GM12878 (cell line): ENCODE results near the gene NFIL3. TPM values are rescaled to one million over a fixed set of nuclear protein-coding genes. Genes with fewer than 3 reads are reported as not detected.
A peak's percentile ranks its signal among the peaks of the same experiment; 100 is the strongest.

Experiments
- BCL3 ChIP-seq: IDR thresholded peaks from 2 replicates; pipeline ENCODE4 v1.6.1; 2011; ENCODE audit warnings: borderline replicate concordance, low read depth, mild to moderate bottlenecking, moderate library complexity, low read length; ENCODE audit not compliant: insufficient read depth, poor library complexity, severe bottlenecking
- ETV6 ChIP-seq, 2 experiments: fragments of 450-650 bp in 1 of 2; IDR thresholded peaks in 1 of 2; conservative IDR thresholded peaks in 1 of 2; 2 replicates each; pipeline ENCODE4 v1.6.1; 2014; ENCODE audit warnings: antibody characterized with exemption in 1 of 2, borderline replicate concordance in 1 of 2, low read depth in 1 of 2, mild to moderate bottlenecking in 1 of 2, moderate library complexity in 1 of 2
- WRNIP1 ChIP-seq: IDR thresholded peaks from 2 replicates; pipeline ENCODE4 v1.6.1; 2011; ENCODE audit warnings: low read depth, low read length, improper control_type of control experiment, borderline replicate concordance
- ZNF207 ChIP-seq: fragments of 450-650 bp; IDR thresholded peaks from 2 replicates; pipeline ENCODE4 v1.6.1; 2014; ENCODE audit warnings: antibody characterized with exemption, mild to moderate bottlenecking, borderline replicate concordance
- polyA plus RNA-seq, 11 experiments: library from polyadenylated mRNA; depleted of rRNA in 4 of 11; unstranded in 6 of 11; stranded (reverse) in 5 of 11; fragments of >200 nt; fragmentation: Nextera tagmentation in 4 of 11; fragmentation: Illumina TruSeq in 1 of 11; extraction: Ambion mirVana in 4 of 11; extraction: Trizol in 1 of 11; gene quantifications; 1 replicate in 1 of 11; 2 replicates in 10 of 11; pipeline versions ENCODE4 v1.2.1 to v1.2.3, GENCODE V29; 2011 to 2016; ENCODE audit warnings: inconsistent platforms in 2 of 11, missing spikeins in 2 of 11, low read depth in 1 of 11
- total RNA-seq, 4 experiments: library from RNA; depleted of rRNA in 3 of 4; stranded (reverse); fragments of >200 nt in 3 of 4; fragmentation: Illumina TruSeq in 1 of 4; extraction: Trizol in 1 of 4; gene quantifications; 2 replicates each; pipeline versions ENCODE4 v1.2.1 to v1.2.3, GENCODE V29; 2013 to 2021
- TF ChIP-seq, protein P1 (sequence below), 3 experiments: IDR thresholded peaks in 2 of 3; conservative IDR thresholded peaks in 1 of 3; 2 replicates each; pipeline ENCODE4 v1.5.1; 2011; ENCODE audit warnings: low read depth in 3 of 3, low read length in 3 of 3, mild to moderate bottlenecking in 3 of 3, control low read depth in 2 of 3, moderate library complexity in 2 of 3, inconsistent platforms in 1 of 3, mixed read lengths in 1 of 3; ENCODE audit not compliant: control insufficient read depth in 2 of 3, insufficient read depth in 1 of 3; ENCODE audit errors: extremely low read depth in 1 of 3

The NFIL3 gene
- total and polyA plus RNA-seq, 10 of the 15 experiments (the other 5 are each of a cell fraction or from before 2014, with no cell fraction given): 0.18 to 1.0 (median 0.36) TPM; not detected in 3

GRCh38 chr9:91422758-91423711 lies 597 bp downstream of the NFIL3 start (continued):
- TF ChIP-seq ETV6 (conservative IDR thresholded peaks at IDR 0.05 in 1 of 2, IDR thresholded peaks at IDR 0.05 in 1 of 2; ENCODE audit: borderline replicate concordance in 1 of 2, low read depth in 1 of 2) (no peak), BCL3 (peak; percentile 33), WRNIP1 (no peak), ZNF207 (no peak)
- TF ChIP-seq, protein P1, sequence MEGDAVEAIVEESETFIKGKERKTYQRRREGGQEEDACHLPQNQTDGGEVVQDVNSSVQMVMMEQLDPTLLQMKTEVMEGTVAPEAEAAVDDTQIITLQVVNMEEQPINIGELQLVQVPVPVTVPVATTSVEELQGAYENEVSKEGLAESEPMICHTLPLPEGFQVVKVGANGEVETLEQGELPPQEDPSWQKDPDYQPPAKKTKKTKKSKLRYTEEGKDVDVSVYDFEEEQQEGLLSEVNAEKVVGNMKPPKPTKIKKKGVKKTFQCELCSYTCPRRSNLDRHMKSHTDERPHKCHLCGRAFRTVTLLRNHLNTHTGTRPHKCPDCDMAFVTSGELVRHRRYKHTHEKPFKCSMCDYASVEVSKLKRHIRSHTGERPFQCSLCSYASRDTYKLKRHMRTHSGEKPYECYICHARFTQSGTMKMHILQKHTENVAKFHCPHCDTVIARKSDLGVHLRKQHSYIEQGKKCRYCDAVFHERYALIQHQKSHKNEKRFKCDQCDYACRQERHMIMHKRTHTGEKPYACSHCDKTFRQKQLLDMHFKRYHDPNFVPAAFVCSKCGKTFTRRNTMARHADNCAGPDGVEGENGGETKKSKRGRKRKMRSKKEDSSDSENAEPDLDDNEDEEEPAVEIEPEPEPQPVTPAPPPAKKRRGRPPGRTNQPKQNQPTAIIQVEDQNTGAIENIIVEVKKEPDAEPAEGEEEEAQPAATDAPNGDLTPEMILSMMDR (IDR thresholded peaks at IDR 0.05 in 2 of 3, conservative IDR thresholded peaks at IDR 0.05 in 1 of 3; ENCODE audit: control insufficient read depth in 2 of 3, extremely low read depth in 1 of 3, insufficient read depth in 1 of 3, low read depth in 3 of 3, low read length in 3 of 3): peak; percentile 21 to 43 (median 27); a peak in 4 of 6 replicates
